ENCODE measurements around the gene TOX4. TPM values are rescaled to one million over a fixed set of nuclear protein-coding genes. Genes with fewer than 3 reads are reported as not detected.
A peak's percentile ranks its signal among the peaks of the same experiment; 100 is the strongest.

Gene TOX4
- polyA plus RNA-seq, 1 experiment = 94.6 TPM

- no peak for DNase-seq (ENCODE audit: low read depth, low spot score)
- POLR2A ChIA-PET = interaction anchor here (0.6 to 1.3 kb wide), 2 partner anchors 13 to 58 kb away, joined by 3 read pairs; no protein-coding TSS in a partner anchor
- H3K27ac ChIP-seq (ENCODE audit: low read depth, low read length) = peak overlapping the region; percentile 49
Observed at GRCh38 chr14:21498540-21499526, 21.8 kb downstream of the TOX4 start.

GRCh38 chr14:21501568-21501967 is 24.6 kb downstream of the TOX4 start:
- no peaks in the 10 kb centered on the region for H3K9me3 ChIP-seq (ENCODE audit: control insufficient read depth, insufficient read depth, low read length)
- POLR2A ChIA-PET = interaction anchor here (1.4 kb wide), 1 partner anchor 10 kb away, joined by 5 read pairs; the partner anchor contains the start of gene METTL3
- CTCF ChIA-PET = interaction anchor here (1.1 to 3.1 kb wide), 3 partner anchors 9 to 56 kb away, joined by 4 to 18 read pairs (median 6); partner anchors contain the start of genes METTL3 and TOX4
- no peak for DNase-seq (ENCODE audit: low read depth, low spot score)
- no peak overlapping the region for H3K4me3 ChIP-seq (ENCODE audit: low read depth, low read length)
- H3K27me3 ChIP-seq (ENCODE audit: control insufficient read depth, insufficient read depth, low read length) = no peaks in the 10 kb centered on the region
- TF ChIP-seq CTCF (IDR thresholded peaks at IDR 0.05; ENCODE audit: low read depth, low read length) = no peak
- H3K27ac ChIP-seq (ENCODE audit: low read depth, low read length) = no peak overlapping the region

More at GRCh38 chr14:21498540-21499526, 21.8 kb downstream of the TOX4 start:
- Histone ChIP-seq H3K4me3 (ENCODE audit: low read depth, low read length) (no peak overlapping the region), H3K27me3 (ENCODE audit: control insufficient read depth, insufficient read depth, low read length) (no peaks in the 10 kb centered on the region), H3K9me3 (ENCODE audit: control insufficient read depth, insufficient read depth, low read length) (no peaks in the 10 kb centered on the region)
- CTCF ChIA-PET = interaction anchor here (0.8 to 2.1 kb wide), 27 partner anchors 10 to 244 kb away, joined by 3 to 54 read pairs (median 5); partner anchors contain the start of genes CHD8, METTL3, RAB2B and SALL2
- TF ChIP-seq CTCF (IDR thresholded peaks at IDR 0.05; ENCODE audit: low read depth, low read length) = peak; percentile 54

- Histone ChIP-seq H3K27ac (ENCODE audit: low read depth, low read length) (no peak overlapping the region), H3K4me3 (ENCODE audit: low read depth, low read length) (no peak overlapping the region), H3K9me3 (ENCODE audit: control insufficient read depth, insufficient read depth, low read length) (no peaks in the 10 kb centered on the region), H3K27me3 (ENCODE audit: control insufficient read depth, insufficient read depth, low read length) (no peaks in the 10 kb centered on the region)
- no peak for TF ChIP-seq CTCF (IDR thresholded peaks at IDR 0.05; ENCODE audit: low read depth, low read length)
- ChIA-PET CTCF (no interaction called here), POLR2A (no interaction called here)
- DNase-seq (ENCODE audit: low read depth, low spot score) = no peak
Observed at GRCh38 chr14:21503376-21503775, 26.4 kb downstream of the TOX4 start.

GRCh38 chr14:21505012-21505553 is 28.1 kb downstream of the TOX4 start:
- Histone ChIP-seq H3K27me3 (ENCODE audit: control insufficient read depth, insufficient read depth, low read length) (no peaks in the 10 kb centered on the region), H3K9me3 (ENCODE audit: control insufficient read depth, insufficient read depth, low read length) (no peaks in the 10 kb centered on the region), H3K4me3 (ENCODE audit: low read depth, low read length) (no peak overlapping the region), H3K27ac (ENCODE audit: low read depth, low read length) (no peak overlapping the region)
- POLR2A ChIA-PET = no interaction called here
- CTCF ChIA-PET = no interaction called here
- no peak for DNase-seq (ENCODE audit: low read depth, low spot score)
- TF ChIP-seq CTCF (IDR thresholded peaks at IDR 0.05; ENCODE audit: low read depth, low read length) = no peak
